Fibroblast of villous mesenchyme (primary cell): ENCODE results near the gene SYTL3. TPM values are rescaled to one million over a fixed set of nuclear protein-coding genes. Genes with fewer than 3 reads are reported as not detected.

ENCODE experiments used
- DNase-seq: peaks from one replicate; pipeline ENCODE4 v3.0.0-alpha.2; 2010; ENCODE audit warnings: low read depth
- H3K4me3 ChIP-seq: 2 replicates; pipeline ENCODE4 v1.5.1; 2011; ENCODE audit warnings: low read depth, mild to moderate bottlenecking, low read length
- CTCF ChIP-seq: IDR thresholded peaks from 2 replicates; pipeline ENCODE4 v1.5.1; 2012; ENCODE audit warnings: low read depth, mild to moderate bottlenecking, low read length; ENCODE audit not compliant: insufficient read depth
- total RNA-seq: library from RNA; depleted of rRNA; stranded (reverse); fragments of >200 nt; gene quantifications from 2 replicates; pipeline ENCODE4 v1.2.3, GENCODE V29; 2012

The SYTL3 gene
- total RNA-seq, 1 donor: 1.7 TPM

DNA sequence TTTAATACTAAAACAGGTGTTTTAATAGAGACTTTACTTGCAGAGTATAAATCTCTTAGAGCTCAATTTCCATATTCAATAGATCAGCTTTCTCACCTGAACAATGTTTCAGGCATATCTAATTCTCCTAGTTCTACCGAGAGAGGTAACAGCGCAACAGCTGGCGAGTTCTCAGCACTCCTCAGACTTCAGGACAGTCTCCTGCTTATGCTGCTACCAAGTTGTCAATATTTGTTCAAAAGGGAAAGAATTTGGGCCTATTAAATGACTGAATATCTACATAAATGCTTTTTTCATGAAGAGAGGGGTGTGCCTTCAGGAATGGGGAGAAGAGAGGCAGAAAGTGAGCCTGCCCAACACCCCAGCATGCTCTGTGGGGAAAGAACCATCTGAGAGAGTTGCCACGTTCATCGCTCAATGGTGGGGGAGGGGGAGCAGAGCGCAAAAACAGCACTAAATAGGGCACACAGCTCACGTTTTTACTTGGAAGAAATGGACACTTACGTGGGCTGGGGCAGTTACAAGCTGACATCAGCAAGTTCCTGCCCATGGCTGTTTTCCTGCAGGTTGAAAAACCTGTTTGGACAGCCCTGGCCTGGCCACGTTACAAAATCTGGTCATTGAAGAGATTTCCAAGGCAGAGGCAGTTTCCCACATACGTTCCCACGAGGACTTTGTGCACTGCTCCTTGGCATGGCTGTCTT is 131.3 kb downstream of the SYTL3 start:
- H3K4me3 ChIP-seq: no peak overlapping the region
- DNase-seq: no peak
- no peak for TF ChIP-seq CTCF

DNA sequence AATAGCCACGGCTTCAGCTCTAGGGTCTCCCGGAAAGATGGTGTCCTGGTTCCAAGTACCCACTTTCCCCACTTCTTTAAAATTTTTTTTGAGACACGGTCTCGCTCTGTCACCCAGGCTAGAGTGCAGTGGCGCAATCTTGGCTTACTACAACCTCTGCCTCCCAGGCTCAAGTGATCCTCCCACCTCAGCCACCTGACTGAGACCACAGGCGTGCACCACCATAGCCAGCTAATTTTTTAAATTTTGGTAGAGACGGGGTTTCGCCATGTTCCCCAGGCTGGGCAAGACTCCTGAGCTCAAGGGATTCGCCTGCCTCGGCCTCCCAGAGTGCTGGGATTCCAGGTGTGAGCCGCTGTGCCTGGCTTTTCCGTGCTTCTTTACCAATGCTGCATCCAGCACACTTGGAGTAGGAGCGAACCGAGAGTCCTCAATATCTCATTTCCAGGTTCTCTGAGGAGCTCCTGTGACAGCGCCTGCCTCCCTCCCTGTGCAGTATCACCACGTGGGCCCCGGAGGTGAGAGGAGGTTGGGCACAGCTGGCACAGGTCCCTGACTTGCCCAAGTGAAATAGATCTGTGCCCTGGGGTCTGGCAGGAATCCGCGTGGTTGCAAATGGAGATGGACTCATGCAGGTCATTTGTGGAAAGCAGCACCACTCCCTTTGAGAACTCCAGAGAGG is 132.0 kb downstream of the SYTL3 start:
- DNase-seq: no peak
- TF ChIP-seq CTCF: no peak

DNA sequence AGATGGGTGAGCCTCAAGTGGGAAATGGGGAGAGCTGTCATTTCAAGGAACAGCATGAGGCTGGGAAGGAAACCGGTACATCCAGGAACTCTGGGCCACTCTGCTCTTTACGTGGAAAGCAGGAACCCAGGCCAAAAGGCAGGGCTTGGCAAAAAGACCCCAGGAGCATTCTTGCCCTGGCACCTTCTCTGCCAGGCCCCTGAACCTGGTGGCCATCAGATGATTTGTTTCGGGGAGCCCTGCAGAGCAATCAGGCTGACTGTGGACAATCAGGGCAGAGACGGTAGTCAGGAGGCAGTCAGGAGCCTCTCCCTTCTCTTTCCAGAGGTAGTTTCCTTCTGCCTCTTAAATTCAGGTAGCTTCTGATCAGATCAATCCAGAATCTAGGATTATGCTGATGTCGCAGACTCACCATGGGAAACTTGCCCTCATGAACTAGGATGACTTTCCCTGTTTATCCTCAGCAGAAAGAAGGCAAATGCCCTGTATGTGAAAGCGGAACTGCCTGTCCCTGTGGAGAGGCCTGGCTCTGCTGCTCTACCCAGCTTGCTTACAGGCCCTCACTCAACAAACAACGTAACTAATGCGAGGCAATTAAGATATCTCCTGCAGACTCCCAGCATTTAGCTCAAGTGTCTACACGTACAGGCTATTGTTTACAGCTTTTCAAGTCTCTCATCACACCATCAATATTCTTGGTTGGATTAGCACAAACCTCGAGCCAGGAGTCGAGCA is 132.7 kb downstream of the SYTL3 start:
- TF ChIP-seq CTCF: no peak
- H3K4me3 ChIP-seq: no peak overlapping the region
- no peak for DNase-seq

More for the DNA sequence above, 132.0 kb downstream of the SYTL3 start:
- no peak overlapping the region for H3K4me3 ChIP-seq

- no peak for TF ChIP-seq CTCF
- DNase-seq: no peak
- H3K4me3 ChIP-seq: no peak overlapping the region
Observed at GRCh38 chr6:158783167-158783450, 133.3 kb downstream of the SYTL3 start.

DNA sequence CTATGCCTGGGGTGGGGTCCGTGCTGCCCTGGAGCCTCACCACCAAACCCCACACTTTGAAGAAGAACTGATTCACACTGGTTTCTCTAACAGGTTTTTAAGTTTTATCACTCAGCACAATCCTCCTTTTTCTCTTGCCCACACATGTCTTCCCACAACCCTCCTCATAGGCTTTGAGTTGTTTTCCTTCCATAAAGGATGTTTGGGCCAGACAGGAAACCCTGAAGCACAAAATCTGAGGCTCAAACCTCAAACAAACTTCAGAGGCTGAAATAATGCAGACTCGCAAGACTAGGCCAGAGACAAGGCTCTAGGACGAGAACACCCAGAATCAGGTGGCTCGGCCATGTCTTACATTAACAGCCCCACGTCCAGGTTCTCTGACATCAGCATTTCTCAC is 134.0 kb downstream of the SYTL3 start:
- DNase-seq: no peak
- TF ChIP-seq CTCF: no peak
- no peak overlapping the region for H3K4me3 ChIP-seq

DNA sequence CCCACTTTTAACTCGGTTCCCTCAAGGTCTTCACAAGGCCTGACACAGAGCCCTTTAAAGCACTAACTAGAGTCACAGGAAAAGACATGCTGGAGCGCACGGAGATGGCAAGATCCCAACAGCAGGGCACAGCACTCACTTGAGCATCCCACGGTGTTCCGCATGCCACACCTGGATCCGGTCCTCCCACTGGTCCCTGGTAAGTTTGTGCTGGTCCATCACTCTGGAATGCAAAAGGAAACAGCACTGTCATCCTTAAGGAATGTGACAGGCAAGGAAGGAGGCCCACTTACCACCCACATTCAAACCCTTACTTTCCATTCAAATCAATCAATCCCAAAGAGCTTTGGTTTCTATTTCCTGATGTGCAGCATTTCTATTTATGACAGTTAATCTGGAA is 134.7 kb downstream of the SYTL3 start:
- no peak for DNase-seq
- no peak for TF ChIP-seq CTCF
- H3K4me3 ChIP-seq: no peak overlapping the region
